Measurements from ENCODE around the gene NOXO1. TPM values are rescaled to one million over a fixed set of nuclear protein-coding genes. Genes with fewer than 3 reads are reported as not detected.

The NOXO1 gene
- total and polyA plus RNA-seq, 9 of the 15 experiments (the other 6 are each of a cell fraction or from before 2014, with no cell fraction given) = not detected

DNA sequence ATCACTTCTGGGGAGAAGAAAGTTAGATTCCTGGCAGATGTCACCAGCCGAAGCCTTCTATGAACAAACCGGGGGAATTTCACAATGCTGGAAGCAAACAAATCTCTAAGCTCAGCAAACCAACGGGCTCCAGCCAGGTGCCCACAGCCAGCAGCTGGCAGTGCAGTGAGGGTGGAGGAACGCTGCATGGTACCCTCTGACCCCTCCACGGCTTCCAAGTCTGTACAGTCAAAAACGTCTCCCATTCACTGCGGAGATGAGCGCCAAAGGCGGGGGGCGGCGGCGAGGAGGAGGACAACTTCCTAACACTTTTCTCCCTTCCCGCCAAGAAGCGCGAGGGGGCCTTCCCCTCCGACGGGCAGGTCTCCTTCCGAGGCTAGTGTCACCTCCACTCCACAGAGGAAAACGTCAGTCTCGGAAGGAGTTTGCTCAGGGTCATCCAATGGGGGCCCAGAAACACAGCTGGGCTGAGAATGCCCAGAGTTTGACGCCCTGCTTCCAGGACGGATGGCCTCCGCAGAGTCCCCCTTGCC is 27.4 kb upstream of the NOXO1 start (continued):
- TF ChIP-seq, protein P1, sequence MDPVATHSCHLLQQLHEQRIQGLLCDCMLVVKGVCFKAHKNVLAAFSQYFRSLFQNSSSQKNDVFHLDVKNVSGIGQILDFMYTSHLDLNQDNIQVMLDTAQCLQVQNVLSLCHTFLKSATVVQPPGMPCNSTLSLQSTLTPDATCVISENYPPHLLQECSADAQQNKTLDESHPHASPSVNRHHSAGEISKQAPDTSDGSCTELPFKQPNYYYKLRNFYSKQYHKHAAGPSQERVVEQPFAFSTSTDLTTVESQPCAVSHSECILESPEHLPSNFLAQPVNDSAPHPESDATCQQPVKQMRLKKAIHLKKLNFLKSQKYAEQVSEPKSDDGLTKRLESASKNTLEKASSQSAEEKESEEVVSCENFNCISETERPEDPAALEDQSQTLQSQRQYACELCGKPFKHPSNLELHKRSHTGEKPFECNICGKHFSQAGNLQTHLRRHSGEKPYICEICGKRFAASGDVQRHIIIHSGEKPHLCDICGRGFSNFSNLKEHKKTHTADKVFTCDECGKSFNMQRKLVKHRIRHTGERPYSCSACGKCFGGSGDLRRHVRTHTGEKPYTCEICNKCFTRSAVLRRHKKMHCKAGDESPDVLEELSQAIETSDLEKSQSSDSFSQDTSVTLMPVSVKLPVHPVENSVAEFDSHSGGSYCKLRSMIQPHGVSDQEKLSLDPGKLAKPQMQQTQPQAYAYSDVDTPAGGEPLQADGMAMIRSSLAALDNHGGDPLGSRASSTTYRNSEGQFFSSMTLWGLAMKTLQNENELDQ (CRISPR knock-in tag; IDR thresholded peaks at IDR 0.05; ENCODE audit: borderline replicate concordance) = 0 out of 2 replicates have a peak, but pooled peaks have one; percentile 78
- no peak for TF ChIP-seq ZNF354B (CRISPR knock-in tag; IDR thresholded peaks at IDR 0.05)

DNA sequence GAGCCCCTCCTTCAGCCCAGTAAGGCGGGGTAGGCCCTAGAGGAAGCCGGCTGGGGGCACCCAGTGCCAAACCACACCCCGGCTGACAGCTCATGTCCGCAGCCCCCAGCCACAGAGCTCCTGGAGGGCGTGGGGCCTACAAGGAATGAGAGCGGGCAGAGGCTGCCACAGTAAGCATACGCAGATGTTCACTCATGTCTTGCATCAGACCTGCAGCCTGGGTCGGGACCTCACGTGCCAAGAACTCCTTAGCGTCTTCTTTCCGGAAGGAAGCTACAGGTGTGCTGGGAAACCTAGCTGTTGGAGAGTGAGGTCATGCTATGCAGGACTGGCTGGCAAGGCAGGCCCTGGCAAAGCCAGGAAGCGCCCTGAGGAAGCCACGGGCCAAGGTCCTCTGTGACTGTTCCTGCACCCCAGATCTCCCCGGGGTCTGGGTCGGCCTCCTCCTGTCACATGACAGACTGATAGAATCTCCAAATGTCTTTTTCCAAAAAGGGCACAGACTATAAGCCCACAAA is 26.8 kb upstream of the NOXO1 start:
- no peaks in the 10 kb centered on the region for H3K9me3 ChIP-seq (replicated peaks; ENCODE audit: control insufficient read depth, insufficient read depth, low read depth, low read length)
- ChIA-PET CTCF (ENCODE audit: low intra/inter-chr PET ratio) (no interaction called here), POLR2A (interaction anchor here (0.6 to 2.6 kb wide), 4 partner anchors 11 to 147 kb away, joined by 3 to 13 read pairs (median 6); partner anchors contain the start of genes RPS2 and TRAF7)
- no peak overlapping the region for H2AFZ ChIP-seq (ENCODE audit: low read depth, low read length)
- BruUV-seq (replicated peaks) = TSS peak; percentile 79
- H3K9ac ChIP-seq (ENCODE audit: insufficient read depth in 1 of 2, low read depth in 2 of 2, low read length in 2 of 2) = peak overlapping the region; percentile 91 to 99
- intact Hi-C loops (cut with micrococcal nuclease) = loop anchor here (2.0 kb wide), 1 partner anchor 15 kb away; no protein-coding TSS in a partner anchor
- H3K9me1 ChIP-seq (ENCODE audit: control insufficient read depth, insufficient read depth, low read length) = peaks cover 19% of the 10 kb centered on the region
- in situ Hi-C loops (cut with MboI) = no loop called here
- DNase-seq (ENCODE audit: extremely low read depth in 1 of 4, low spot score in 3 of 4) = peak in 2 of 4 experiments; percentile 46 to 53
- H3K36me3 ChIP-seq (ENCODE audit: control insufficient read depth, insufficient read depth, low read length) = peaks cover 49% of the 10 kb centered on the region; the same call in 2 of the 3 replicates
- H3K27ac ChIP-seq (ENCODE audit: extremely low read depth, low read depth, low read length) = peak overlapping the region; percentile 42; the same call in 2 of the 3 replicates
- peaks cover 46% of the 10 kb centered on the region for H4K20me1 ChIP-seq (replicated peaks; ENCODE audit: control insufficient read depth, insufficient read depth, low read length)
- H3K4me2 ChIP-seq (ENCODE audit: insufficient read depth, low read length) = peak overlapping the region; percentile 93
- FAIRE-seq = no peak
- peak overlapping the region; percentile 99 for H3K4me3 ChIP-seq
- ATAC-seq = peak; percentile 0; the same call in 1 of the 3 replicates
- peaks cover 27 to 75% of the 10 kb centered on the region in 2 experiments for H3K4me1 ChIP-seq (replicated peaks in 1 of 2; ENCODE audit: control insufficient read depth in 2 of 2, insufficient read depth in 2 of 2, low read length in 2 of 2)
- peaks cover 78% of the 10 kb centered on the region for H3K79me2 ChIP-seq (ENCODE audit: control insufficient read depth, insufficient read depth, low read length)
- no peaks in the 10 kb centered on the region for H3K27me3 ChIP-seq (ENCODE audit: control insufficient read depth in 2 of 2, insufficient read depth in 2 of 2, low read length in 2 of 2)
- WGBS (ENCODE audit: insufficient coverage, low coverage, missing lambda C conversion rate) = 11% methylated on average over 15 of the region's 15 CpGs
- TF ChIP-seq EP400 (IDR thresholded peaks at IDR 0.05) = peak; percentile 67
- TF ChIP-seq ZNF583 (CRISPR knock-in tag; IDR thresholded peaks at IDR 0.05) = peak; percentile 30; the same call in 1 of the 2 replicates
- TF ChIP-seq GABPB1 (CRISPR knock-in tag; IDR thresholded peaks at IDR 0.05) = no peak
- TF ChIP-seq, protein P2, sequence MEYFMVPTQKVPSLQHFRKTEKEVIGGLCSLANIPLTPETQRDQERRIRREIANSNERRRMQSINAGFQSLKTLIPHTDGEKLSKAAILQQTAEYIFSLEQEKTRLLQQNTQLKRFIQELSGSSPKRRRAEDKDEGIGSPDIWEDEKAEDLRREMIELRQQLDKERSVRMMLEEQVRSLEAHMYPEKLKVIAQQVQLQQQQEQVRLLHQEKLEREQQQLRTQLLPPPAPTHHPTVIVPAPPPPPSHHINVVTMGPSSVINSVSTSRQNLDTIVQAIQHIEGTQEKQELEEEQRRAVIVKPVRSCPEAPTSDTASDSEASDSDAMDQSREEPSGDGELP (CRISPR knock-in tag; IDR thresholded peaks at IDR 0.05; ENCODE audit: borderline replicate concordance) = peak; percentile 20; the same call in 1 of the 2 replicates
- TF ChIP-seq CEBPG (CRISPR knock-in tag; IDR thresholded peaks at IDR 0.05) = peak; percentile 85
- TF ChIP-seq CEBPG (tag; conservative IDR thresholded peaks at IDR 0.05 in 1 of 2, IDR thresholded peaks at IDR 0.05 in 1 of 2) = peak; percentile 6 to 57; a peak in 1 of 4 replicates
- peak; percentile 55 for TF ChIP-seq MYC (IDR thresholded peaks at IDR 0.05; ENCODE audit: low read depth, low read length)
- peak; percentile 62; the same call in 1 of the 2 replicates for TF ChIP-seq MYC (CRISPR knock-in tag; IDR thresholded peaks at IDR 0.05; ENCODE audit: borderline replicate concordance, low read depth)
- TF ChIP-seq, protein P3, sequence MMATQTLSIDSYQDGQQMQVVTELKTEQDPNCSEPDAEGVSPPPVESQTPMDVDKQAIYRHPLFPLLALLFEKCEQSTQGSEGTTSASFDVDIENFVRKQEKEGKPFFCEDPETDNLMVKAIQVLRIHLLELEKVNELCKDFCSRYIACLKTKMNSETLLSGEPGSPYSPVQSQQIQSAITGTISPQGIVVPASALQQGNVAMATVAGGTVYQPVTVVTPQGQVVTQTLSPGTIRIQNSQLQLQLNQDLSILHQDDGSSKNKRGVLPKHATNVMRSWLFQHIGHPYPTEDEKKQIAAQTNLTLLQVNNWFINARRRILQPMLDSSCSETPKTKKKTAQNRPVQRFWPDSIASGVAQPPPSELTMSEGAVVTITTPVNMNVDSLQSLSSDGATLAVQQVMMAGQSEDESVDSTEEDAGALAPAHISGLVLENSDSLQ (IDR thresholded peaks at IDR 0.05) = 0 out of 2 replicates have a peak, but pooled peaks have one; percentile 15
- peak; percentile 62 for TF ChIP-seq RAD51 (IDR thresholded peaks at IDR 0.05; ENCODE audit: borderline replicate concordance, low read depth)
- no peak for TF ChIP-seq MYNN (IDR thresholded peaks at IDR 0.05)
- no peak for TF ChIP-seq MYNN (CRISPR knock-in tag; IDR thresholded peaks at IDR 0.05)
- no peak for TF ChIP-seq SP1 (CRISPR knock-in tag; IDR thresholded peaks at IDR 0.05)

All from K562 (cell line).